IPS DF 19.7 (cell line): ENCODE data around the gene MTM1.

Experiments
- DNase-seq: peaks from one replicate; pipeline ENCODE4 v3.0.0-alpha.2; 2013; ENCODE audit warnings: low read depth, low spot score

The MTM1 gene

GRCh38 chrX:150712619-150713018, 144.2 kb downstream of the MTM1 start:
- DNase-seq: no peak

- no peak for DNase-seq
These were observed 146.8 kb downstream of the MTM1 start for GRCh38 chrX:150715184-150715583.

GRCh38 chrX:150719621-150720020, 151.2 kb downstream of the MTM1 start:
- no peak for DNase-seq
